Ishikawa (cell line): ENCODE data around the gene SERPINB10.

Experiments used
- CEBPB ChIP-seq: IDR thresholded peaks from 2 replicates; pipeline ENCODE4 v1.6.1; 2012
- CREB1 ChIP-seq: IDR thresholded peaks from 2 replicates; pipeline ENCODE4 v1.6.1; 2012; ENCODE audit warnings: low read depth
- EGR1 ChIP-seq: IDR thresholded peaks from 2 replicates; pipeline ENCODE4 v1.6.1; 2012
- EP300 ChIP-seq: IDR thresholded peaks from 2 replicates; pipeline ENCODE4 v1.6.1; 2012; ENCODE audit warnings: borderline replicate concordance
- FOXM1 ChIP-seq: IDR thresholded peaks from 2 replicates; pipeline ENCODE4 v1.6.1; 2012; ENCODE audit warnings: low read depth, borderline replicate concordance
- MAX ChIP-seq: IDR thresholded peaks from 2 replicates; pipeline ENCODE4 v1.6.1; 2012
- NFIC ChIP-seq: IDR thresholded peaks from 2 replicates; pipeline ENCODE4 v1.6.1; 2012
- RAD21 ChIP-seq: IDR thresholded peaks from 2 replicates; pipeline ENCODE4 v1.6.1; 2012; ENCODE audit warnings: low read depth
- REST ChIP-seq: IDR thresholded peaks from 2 replicates; pipeline ENCODE4 v1.6.1; 2012; ENCODE audit warnings: low read depth, mild to moderate bottlenecking
- TAF1 ChIP-seq: IDR thresholded peaks from 2 replicates; pipeline ENCODE4 v1.6.1; 2012; ENCODE audit warnings: low read depth, mild to moderate bottlenecking
- TCF12 ChIP-seq: IDR thresholded peaks from 2 replicates; pipeline ENCODE4 v1.6.1; 2012; ENCODE audit warnings: low read depth
- TEAD4 ChIP-seq: IDR thresholded peaks from 2 replicates; pipeline ENCODE4 v1.6.1; 2012
- YY1 ChIP-seq: IDR thresholded peaks from 2 replicates; pipeline ENCODE4 v1.6.1; 2012; ENCODE audit warnings: low read depth
- ZBTB7A ChIP-seq: IDR thresholded peaks from 2 replicates; pipeline ENCODE4 v1.6.1; 2012; ENCODE audit warnings: low read depth
- TF ChIP-seq, protein P1 (sequence below): IDR thresholded peaks from 2 replicates; pipeline ENCODE4 v1.6.1; 2012

The SERPINB10 gene

DNA sequence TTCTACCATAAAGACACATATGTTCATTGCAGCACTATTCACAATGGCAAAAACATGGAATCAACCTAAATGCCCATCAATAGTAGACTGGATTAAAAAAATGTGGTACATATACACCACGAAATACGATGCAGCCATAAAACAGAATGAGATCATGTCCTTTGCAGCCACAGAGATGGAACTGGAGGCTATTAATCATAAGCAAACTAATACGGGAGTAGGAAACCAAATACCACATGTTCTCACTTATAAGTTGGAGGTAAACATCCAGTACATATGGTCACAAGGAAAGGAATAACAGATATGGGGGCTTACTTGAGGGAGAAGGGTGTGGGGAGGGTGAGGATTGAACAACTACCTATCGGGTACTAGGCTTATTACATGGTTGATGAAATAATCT lies 49.0 kb downstream of the SERPINB10 start:
- TF ChIP-seq TEAD4 (no peak), TAF1 (no peak), REST (no peak), EP300 (no peak), NFIC (no peak), CEBPB (no peak), MAX (no peak), RAD21 (no peak), TCF12 (no peak)
- TF ChIP-seq, protein P1, sequence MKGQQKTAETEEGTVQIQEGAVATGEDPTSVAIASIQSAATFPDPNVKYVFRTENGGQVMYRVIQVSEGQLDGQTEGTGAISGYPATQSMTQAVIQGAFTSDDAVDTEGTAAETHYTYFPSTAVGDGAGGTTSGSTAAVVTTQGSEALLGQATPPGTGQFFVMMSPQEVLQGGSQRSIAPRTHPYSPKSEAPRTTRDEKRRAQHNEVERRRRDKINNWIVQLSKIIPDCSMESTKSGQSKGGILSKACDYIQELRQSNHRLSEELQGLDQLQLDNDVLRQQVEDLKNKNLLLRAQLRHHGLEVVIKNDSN = no peak

DNA sequence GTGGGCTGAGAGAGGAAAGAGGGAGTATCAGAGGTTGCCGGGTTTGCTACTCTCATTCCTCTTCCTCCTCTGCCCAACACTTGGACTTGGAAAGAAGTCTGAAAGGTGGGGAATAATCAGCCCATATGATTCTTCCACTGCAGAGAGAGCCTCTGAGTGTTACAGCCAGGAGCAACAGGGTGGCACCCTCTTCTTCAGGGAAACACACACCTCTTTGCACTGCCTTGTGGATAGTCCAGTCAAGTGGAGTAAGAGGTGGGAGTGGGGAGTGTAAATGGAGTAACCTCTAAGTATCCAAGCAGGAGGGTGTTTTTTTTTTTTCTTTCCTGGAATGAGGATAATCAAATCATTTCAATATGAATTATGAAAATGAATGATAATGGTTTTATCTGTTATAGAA lies 53.1 kb downstream of the SERPINB10 start:
- TF ChIP-seq YY1 (no peak), TEAD4 (no peak), ZBTB7A (no peak), FOXM1 (no peak), NFIC (no peak), CEBPB (no peak), EP300 (no peak), CREB1 (no peak), EGR1 (no peak), MAX (no peak), REST (no peak), RAD21 (no peak), TCF12 (no peak), TAF1 (no peak)
- TF ChIP-seq, protein P1 = no peak

DNA sequence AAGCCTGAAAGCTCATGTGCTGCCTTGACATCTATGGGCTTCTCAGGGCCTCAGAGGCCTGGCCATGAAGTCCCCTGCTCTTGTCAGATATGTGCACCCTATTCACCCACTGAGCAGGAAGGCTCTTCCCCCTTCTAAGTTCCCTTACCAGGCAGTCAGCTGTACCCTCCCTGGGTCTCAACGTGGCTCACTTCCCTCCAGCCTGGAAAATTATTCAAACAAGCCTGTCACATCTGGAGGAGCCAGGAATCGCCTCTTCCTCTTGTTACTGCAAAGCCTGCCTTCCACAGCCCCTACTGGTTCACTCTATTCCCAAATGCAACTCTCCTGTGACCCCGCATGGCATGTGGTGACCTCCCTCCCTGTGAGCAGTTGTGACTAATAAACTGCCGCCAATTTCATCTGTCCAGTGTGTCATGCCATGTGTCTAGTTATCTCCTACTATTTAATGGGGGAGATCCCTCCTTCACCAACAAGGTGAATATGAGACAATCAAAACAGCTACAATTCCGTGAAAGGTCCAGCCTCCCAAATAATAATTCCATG lies 53.8 kb downstream of the SERPINB10 start:
- TF ChIP-seq, protein P1 = no peak
- TF ChIP-seq YY1 = no peak
- TF ChIP-seq EGR1 = no peak
- no peak for TF ChIP-seq EP300
- TF ChIP-seq NFIC = no peak
- no peak for TF ChIP-seq ZBTB7A
- no peak for TF ChIP-seq TCF12
- no peak for TF ChIP-seq TAF1
- no peak for TF ChIP-seq RAD21
- TF ChIP-seq CEBPB = no peak
- no peak for TF ChIP-seq MAX
- no peak for TF ChIP-seq TEAD4
- no peak for TF ChIP-seq CREB1
- no peak for TF ChIP-seq FOXM1
- no peak for TF ChIP-seq REST

DNA sequence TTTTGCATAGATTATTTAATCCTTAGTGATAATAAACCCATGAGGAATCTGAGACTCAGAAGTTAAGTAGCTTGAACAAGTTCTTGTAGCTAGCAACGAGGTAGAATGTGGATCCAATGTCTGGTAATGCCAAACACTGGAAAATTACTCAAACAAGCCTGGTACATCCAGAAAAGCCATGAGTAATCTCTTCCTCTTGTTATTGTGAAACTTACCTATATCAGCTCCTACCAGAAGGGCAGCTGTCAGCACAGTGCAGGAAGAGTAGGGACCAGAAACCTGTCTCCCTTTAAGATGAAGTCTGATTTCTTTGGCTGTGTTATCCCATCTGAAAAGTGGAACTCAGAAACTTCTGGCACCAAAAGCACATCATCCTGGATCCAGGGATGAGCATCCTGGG lies 54.4 kb downstream of the SERPINB10 start:
- TF ChIP-seq EP300 (no peak), TCF12 (no peak), NFIC (no peak), ZBTB7A (no peak), RAD21 (no peak), REST (no peak), CREB1 (no peak), YY1 (no peak), MAX (no peak), TEAD4 (no peak), TAF1 (no peak), EGR1 (no peak), CEBPB (no peak), FOXM1 (no peak)
- TF ChIP-seq, protein P1 = no peak
